NCI-H128 (cell line): ENCODE measurements around the gene SUV39H2.
"Not testable (repeated sequence)": the region's sequence is repeated elsewhere in the genome, so short reads cannot be mapped to it uniquely, and the experiment has no call there.

Experiments used
- DNase-seq: peaks from one replicate; lab custom pipeline; 2025; ENCODE audit not compliant: unreplicated experiment; lab: John Stamatoyannopoulos, UW

SUV39H2 gene

DNA sequence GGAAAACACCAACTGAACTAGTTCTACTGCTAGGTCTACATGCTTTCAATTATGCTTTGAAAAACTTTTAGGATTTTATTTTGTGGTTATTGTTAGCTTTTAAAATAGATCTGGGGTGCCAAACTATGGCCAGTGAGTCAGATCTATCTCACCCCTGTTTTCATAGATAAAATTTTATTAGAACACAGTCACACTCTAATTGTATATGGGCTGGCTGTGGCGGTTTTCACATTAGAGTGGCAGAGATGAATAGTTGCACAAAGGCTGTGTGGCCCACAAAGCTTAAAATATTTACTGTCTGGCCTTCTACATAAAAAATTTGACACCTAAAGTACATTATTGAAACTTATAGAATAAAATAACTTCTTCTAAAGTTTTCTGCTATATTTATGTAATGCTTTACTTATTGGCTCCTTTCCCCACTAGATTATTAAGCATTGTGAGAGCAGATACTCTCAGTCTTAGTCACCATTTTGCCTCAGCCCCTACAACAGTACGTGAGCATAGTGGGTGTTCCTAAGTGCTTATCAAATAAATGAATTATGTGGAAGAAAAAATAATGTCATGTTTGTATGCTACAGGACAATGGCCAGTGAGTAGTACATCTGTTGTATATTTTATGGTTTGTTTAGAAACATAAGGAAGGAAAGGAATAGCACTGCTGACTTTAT, 5.4 kb upstream of the SUV39H2 start:
- no peak for DNase-seq

DNA sequence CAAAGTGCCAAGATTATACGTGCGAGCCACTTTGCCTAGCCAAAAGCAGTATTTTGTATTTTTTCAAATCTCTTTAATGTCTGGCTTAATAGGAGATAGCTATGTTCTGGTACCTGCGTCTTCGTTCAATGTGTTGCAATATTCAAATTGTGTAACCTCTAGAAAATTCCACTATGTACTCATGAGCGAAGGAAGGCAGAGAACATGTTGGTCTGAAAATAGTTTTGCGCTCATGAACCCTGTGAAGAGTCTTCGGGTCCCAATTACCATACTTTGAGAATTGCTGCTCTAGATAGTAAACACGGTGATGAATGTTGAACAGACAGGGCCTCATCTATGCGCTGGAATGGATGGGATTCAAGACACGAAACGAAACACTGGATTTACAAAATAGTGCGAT, 2.7 kb upstream of the SUV39H2 start:
- DNase-seq = no peak

DNA sequence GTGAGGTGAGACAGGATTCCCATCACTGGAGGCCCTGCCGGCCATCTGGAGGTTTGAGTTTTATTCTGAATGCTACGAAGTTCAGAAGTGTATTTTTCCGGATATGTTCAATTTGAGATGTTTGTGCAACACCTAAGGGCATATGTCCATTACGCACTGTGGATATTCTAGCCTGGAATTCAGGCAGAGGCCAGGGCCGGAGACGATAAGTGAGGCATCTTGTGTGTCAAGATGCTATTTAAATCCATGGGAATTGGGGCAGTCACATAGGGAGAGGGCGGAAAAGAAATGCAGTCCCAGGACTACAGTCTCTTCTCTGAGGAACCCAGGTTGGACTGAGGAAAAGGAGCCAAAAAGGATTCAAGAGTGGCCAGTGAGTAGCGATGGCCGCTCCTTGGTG, 1.9 kb upstream of the SUV39H2 start:
- no peak for DNase-seq

DNA sequence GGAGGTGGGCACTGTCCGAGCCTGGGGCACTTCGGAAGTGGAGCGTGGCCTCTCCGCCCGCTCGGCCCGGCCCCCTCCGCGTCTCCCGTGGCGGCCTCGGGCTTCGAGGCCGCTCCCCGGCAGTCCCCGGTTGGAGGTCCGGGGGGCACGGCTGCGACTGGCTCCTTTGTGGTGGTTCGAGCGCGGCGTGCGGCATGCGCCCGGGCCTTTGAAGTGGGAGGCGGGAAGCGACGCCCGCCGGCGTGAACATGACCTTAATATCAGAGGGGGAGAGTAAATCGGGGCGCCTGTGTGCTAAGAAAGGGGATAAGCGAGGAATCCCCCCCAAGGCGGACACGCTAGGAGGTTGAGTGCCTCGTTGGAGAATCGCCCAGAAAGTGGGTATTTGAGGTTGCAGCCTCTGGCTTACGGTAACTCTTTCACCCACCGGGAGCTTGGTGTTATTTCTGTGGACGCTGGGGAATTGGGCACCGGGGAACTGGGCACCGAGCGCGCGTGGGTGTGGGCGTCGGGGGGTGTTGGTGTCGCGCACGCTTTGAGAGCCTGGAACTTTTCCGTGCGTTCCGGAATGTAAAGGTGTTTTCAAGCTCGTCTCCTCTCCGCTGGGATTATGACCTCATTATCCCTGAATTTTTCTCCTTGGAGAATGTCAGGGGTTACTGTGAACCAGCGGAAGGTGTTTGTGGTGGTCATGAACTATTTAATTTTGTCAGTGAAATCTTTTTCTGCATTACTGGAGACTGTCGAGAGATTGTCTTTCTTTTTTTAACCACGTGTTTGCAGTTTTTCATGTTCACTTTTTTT, 660 bp downstream of the SUV39H2 start:
- no peak for DNase-seq

DNA sequence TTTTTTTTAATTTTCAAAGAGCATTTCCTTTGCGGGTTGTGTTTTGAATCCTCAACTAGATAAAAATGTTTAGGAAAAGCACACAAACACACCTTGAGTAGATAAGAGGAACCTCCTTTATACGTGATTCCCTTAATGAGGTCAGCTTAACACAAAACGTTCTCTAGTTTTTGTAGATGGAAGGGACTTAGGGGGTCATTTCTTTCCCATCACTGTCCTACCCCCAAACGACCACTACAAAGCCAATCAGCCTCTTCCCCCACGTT, 1.2 kb downstream of the SUV39H2 start:
- DNase-seq = no peak

DNA sequence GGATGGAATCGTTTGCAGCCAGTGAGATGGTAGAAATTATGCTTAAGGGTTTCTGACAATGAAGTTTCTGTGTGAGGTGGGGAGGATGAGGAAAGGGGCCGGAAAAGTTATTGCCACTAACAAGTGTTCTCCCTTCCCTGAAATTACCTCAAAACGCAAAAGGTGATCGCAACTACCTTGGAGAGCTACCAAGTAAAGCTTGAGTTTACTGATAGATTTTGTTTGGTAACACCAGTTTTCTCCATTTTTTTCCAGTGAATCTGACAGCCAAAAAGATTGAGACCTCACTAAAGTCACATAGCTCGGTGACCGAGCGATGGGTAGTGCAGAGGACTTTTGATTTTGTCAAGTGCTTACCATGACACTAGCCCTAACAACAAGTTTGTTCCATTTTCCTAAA, 1.6 kb downstream of the SUV39H2 start:
- DNase-seq = no peak

DNA sequence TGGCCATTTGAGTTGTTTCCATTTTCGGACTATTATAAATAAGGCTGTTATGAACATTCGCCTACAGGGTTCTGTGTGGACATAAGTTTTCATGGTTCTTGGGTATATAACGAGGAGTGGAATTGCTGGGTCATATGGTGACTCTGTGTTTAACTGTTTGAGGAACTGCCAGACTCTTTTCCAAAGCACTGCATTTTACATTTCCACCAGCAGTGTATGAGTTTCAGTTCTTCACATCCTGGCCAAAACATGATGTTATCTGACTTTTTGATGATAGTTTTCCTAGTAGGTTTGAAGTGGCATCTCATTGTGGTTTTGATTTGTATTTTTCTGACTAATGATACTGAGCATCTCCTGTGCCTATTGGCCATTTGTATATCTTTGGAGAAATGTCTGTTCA, 5.4 kb downstream of the SUV39H2 start:
- DNase-seq = no peak

DNA sequence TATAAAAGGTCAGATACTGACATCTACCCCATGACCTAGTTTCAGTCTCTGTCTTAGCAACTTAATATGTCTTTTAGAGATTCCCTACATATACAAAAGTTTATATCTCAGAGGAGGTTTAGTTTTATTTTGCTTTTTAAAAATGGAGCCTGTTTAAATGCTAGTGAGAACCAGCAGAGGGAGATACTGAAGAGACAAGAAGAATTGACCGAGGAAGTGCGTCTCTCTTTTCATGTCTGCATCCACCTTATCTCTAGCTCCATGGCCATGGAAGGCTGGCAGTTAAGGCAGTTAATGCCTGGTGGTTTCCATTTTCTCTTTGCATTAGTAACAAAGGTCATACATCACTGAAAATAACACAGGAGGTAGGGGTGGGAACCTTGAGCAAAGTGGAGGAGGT, 10.7 kb downstream of the SUV39H2 start:
- no peak for DNase-seq

DNA sequence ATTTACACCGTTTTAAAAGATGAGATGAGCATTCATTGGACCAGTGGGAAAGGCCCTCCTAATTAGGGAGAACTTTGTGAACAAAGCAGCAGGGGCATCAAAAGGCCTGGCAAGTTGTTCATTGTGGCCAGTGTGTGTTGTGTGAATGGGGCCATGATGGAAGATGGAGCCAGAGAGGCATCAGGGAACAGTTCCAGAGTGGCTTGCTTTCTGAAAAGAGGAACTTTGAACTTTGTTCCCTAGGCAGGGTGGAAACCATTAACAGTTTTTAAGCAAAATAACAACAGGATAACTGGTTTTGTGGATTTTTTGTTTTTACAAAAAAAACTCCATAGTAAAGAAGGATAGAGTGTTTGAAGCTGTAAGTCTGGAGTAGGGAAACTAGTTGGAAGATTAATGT, 12.5 kb downstream of the SUV39H2 start:
- DNase-seq = no peak

DNA sequence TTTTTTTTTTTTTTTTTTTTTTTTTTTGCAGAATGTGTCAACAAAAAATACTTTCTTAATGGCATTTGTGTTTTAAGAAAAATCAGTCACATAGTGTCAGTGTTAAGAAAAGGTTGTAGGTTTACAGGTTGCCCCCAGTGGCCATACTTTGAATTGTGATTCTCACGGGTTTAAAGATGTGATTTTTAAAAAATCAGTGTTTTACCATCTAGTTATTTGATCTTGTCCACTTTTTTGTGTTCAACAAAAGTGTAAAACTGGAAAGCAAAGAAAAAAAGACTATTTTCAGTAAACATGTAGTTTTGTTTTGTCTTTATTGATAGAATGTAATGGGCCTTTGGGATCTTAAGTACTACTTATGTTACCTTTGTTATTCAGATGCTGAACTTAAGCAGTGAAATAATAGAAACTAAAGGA, 25.7 kb downstream of the SUV39H2 start:
- no peak for DNase-seq

DNA sequence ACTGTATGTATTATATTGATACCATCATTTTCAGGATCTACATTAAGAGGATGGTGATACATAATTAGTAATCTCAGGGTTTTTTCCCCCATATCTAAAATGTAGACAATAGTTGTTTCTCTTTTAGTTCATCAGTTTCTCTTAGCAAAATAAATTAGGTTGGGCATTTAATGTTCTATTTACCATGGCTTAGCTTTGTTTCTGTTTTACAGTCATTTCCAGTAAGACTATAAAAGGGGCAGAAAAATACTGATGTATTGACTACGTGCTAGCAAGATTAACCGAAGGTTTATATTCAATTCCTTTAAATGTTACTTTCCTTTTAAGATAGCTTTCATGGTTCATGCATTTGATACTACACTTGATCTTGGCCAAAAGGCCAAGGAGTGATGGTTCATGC, 26.2 kb downstream of the SUV39H2 start:
- no peak for DNase-seq

DNA sequence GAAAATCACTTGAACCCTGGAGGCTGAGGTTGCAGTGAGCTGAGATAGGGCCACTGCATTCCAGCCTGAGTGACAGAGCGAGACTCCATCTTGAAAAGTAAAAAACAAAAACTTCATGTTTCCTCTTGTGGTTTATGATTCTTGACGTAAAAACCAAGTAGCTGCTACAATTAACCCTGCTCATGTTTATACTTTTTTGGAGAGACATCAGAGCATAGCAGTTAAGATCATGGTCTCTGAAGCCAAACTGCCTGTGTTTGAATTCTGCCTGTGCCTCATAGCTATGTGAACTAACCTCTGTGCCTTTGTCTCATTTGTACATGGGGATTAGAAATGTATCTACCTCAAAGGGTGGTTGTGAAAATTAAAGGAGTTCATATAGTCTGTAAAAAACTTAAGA, 27.2 kb downstream of the SUV39H2 start:
- no peak for DNase-seq

DNA sequence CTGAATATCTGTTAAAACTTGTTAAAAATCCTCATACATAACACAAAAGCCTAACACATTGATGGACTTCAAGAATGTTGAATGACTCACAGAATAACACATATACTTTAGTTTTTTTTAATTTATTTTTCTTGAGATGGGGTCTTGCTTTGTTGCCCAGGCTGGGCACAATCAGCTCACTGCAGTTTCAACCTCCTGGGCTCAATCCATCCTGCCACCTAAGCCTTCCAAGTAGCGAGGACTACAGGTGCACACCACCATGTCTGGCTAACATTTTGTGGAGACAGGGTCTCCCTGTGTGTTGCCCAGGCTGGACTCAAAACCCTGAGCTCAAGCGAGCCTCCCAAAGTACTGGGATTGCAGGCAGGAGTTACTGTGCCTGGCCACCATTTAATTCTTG, 28.1 kb downstream of the SUV39H2 start:
- DNase-seq = no peak

DNA sequence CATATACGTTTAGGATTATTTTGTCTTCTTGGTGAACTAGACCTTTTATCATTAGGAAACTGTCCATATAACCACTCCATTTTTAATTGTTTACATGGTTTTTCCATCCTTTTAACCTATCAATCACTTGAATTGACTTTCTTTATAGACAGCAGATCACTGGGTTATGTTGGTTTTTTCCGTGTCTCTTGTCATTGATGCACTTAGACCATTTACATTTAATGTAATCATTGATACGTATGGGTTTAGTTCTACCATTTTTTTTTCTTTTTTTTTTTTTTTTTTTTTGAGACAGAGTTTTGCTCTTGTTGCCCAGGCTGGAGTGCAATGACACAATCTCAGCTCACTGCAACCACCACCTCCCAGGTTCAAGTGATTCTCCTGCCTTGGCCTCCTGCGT, 28.9 kb downstream of the SUV39H2 start:
- DNase-seq = not testable (repeated sequence)

DNA sequence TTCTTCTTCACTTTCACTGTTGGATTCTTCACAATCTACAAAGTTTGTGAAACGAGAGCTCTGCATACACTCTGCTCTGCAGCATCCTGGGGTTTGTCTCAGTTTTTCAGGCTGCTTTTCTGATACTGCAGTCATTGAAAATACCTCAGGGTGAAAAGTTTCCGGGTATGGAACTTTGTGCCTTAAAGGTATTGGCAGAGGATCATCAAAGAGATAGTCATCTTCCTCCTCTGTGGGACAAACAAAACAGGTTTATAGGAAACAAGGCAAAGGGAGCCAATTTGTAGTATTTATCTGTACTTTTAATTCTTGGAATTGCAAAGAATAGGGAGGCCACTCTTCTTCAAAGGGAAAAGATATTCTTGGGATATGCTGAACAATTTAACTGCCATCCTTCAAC, 30.4 kb downstream of the SUV39H2 start:
- DNase-seq = no peak

DNA sequence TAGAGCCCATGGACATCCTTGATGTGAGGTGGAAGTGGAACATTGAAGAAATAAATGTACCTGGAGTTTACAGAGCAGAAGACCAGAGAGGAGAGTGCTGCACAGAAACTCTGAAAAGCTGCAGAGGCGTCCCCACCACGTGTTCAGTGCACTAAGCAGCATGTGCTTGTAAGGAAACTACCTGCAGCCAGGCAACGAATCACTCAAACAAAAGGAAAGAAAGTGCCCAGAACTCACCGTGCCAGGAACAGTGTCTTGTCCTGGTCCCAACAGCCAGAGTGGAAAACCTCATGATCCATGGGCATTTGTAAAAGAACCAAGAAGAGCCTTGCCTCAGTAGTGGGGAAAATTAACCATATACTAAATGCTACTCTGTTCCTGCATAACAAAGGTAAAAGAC, 32.3 kb downstream of the SUV39H2 start:
- DNase-seq = no peak

DNA sequence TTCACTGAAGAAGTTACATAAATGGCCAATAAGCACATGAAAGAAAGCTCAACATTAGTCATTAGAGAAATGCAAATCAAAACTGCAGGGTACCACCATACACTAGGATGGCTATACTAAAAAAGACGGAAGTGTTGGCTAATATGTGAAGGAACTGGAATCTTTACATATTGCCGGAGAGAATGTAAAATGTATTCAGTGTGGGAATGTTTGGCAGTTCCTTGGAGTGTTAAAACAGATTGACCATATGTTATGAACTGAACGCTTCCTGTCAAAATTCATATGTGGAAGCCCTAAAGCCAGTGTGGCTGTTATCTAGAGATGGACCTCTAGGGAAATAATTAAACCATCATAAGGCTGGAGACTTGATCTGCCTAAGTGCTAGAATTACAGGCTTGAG, 33.1 kb downstream of the SUV39H2 start:
- DNase-seq = no peak

DNA sequence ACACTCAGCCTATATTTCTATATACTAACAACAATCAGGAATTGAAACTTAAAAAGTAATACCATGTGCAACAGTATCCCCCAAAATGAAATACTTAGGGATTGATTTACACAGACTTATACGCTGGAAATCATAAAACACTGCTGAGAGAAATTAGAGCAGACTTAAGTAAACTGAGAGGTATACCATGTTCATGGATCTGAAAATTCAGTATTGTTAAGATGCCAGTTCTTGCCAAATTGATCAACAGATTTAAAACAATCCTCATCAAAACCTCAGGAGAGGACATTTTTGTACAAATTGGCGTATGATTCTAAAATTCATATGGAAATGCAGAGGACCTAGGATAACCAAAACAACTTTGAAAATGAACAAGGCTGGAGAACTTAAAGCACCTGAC, 37.9 kb downstream of the SUV39H2 start:
- no peak for DNase-seq

DNA sequence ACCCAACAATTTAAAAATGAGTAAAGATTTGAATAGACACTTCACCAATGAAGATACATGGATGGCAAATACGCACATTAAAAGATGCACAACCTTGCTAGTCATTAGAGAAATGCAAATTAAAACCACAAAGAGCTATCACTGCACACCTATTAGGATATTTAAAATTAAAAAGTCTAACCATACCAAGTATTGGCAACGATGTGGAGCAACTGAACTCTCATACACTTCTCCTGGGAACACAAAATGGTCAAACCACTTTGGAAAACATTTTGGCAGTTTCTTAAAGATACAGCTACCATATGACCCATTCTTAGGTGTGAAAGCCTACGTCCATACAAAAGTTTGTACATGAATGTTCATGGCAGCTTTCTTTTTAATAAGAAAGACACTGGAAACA, 39.2 kb downstream of the SUV39H2 start:
- DNase-seq = no peak

DNA sequence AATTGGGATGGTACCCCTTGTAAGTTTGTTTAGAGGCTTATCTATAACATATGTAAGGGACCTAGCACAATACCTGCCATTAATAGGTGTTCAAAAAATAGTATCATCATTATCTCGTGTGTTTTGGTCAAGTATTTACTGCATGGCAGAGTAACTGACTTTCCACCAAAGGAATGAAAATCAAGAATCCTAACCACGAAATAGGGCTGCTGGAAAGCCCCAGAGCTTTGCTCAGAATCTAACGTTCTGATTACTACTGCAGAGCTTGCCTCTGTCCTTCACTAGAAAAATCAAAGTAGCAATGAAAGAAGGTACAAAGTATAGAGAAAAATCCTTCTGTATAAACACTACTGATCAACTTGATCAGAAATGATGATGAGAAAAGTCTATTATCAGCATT, 40.3 kb downstream of the SUV39H2 start:
- DNase-seq = no peak

DNA sequence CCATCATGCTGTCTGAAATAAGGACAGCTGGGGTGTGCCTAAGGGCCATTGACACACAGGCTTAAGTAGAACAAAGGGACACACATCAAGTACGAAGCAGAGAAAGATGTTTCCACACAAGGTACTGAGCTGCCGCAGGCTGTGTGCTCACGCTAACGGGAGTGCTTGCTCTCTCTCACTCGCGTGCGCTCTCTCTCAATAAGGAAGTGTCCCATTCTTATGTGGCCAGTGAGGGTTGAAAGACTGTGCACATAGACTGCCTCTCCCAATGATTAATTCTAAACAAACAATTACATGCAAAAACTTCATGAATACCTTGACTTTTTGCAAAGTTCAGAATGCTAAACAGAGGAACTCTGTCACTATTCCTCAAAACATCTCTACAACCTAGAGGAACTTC, 45.3 kb downstream of the SUV39H2 start:
- no peak for DNase-seq

DNA sequence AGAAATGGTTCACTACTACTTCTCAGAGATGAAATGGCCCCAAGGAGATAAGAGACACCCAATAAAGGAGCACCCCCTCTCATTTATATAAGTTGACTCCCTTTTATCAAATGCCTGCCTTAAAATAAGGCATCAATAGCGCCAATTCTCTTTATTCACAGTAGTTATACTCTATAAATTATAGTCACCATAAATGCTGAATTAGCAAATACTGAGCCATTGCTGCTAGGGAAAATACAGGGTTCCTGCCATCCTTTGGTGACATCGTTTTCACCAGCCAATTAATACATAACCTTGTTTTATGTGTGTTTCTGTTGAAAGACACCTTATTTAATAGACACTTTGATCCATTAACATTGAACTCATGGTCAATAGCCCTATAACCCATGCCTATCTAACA, 46.6 kb downstream of the SUV39H2 start:
- DNase-seq = no peak

DNA sequence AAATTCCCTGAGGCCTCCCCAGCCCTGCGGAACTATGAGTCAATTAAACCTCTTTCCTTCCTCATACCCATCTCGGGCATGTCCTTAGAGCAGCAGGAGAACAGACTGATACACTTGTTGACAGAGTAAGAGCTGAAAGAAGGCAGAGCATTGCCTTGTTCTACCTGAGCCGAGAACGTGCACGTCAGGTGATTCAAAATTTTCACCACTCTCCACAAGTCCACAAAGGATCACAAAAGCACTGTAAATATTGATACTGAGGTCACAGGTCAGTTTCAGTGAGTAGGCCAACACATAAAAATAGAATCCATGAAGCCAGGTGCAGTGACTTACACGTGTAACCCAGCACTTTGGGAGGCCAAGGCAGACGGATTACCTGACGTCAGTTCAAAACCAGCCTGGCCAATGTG, 47.4 kb downstream of the SUV39H2 start:
- no peak for DNase-seq
